Brain pericyte (primary cell): ENCODE data around the gene CCL23.
"Not testable (repeated sequence)": the region's sequence is repeated elsewhere in the genome, so short reads cannot be mapped to it uniquely, and the experiment has no call there.

Experiments
- DNase-seq: peaks from one replicate; pipeline ENCODE4 v3.0.0-alpha.2; 2012; ENCODE audit warnings: low read depth, low spot score

The CCL23 gene

DNA sequence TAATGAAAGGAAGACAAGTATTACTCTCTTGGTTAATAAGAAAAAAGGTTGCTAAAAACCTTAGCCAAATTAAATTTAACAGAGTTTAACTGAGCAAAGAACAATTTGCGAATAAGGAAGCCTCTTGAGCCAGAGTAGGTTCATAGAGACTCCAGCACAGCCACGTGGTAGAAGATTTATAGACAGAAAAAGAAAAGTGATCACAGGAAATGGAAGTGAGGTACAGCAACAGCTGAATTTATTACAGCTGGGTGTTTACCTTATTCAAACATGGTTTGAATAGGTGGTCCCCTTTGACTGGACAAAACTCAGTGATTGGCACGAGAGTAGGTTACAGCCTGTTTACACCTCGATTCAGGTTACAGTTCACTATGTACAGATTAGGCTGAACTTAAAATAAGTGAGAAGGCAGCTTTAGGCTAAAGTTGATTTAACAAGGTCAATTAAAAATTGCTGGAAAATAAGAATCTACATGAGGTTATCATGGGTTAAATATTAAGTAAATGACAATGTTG, 13.1 kb downstream of the CCL23 start:
- no peak for DNase-seq

DNA sequence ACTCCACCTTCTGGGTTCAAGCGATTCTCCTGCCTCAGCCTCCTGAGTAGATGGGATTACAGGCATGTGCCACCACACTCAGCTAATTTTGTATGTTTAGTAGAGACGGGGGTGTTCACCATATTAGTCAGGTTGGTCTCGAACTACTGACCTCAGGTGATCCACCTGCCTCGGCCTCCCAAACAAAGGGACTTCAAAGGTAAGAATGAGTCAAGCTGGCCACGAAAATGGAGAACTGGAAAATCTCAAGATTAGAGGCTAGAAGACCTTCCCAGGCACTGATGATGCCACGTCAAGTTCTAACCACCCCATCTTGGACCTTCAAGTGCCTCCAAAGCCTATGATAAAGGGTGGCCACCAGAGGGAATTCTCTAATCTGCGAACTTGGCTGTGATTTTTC, 15.1 kb downstream of the CCL23 start:
- no peak for DNase-seq

DNA sequence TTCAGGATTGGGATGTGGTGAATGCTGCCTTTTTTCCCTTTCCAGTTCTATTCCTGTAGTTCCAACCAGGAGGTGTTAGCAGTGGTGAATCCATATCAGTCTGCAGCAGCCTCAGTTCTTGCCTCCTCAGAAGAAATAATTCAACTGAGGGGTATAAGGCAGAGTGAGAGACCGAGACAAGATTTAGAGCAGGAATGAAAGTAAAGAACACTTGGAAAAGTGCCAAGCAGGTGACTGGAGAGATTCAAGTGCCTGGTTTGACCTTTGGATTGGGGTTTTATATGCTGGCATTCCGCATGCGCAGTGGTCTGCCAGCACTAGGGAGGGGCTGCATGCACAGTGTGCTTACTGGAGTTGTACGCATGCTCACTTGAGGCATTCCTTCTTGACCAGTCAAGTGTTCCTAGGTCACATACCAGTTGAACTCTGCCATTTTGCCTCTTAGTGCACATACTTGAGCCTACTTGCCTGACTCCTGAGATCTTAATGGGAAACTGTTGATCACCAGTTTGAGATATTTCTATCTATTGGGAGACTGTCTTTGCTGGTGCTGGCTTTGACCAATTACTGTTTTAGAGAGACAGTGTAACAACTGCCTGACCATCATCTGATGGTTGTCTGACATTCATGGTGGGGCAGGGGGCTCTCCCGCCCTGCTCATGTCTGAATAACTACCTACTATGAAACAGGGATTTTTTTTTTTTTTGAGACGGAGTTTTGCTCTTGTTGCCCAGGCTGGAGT, 15.7 kb downstream of the CCL23 start:
- no peak for DNase-seq

DNA sequence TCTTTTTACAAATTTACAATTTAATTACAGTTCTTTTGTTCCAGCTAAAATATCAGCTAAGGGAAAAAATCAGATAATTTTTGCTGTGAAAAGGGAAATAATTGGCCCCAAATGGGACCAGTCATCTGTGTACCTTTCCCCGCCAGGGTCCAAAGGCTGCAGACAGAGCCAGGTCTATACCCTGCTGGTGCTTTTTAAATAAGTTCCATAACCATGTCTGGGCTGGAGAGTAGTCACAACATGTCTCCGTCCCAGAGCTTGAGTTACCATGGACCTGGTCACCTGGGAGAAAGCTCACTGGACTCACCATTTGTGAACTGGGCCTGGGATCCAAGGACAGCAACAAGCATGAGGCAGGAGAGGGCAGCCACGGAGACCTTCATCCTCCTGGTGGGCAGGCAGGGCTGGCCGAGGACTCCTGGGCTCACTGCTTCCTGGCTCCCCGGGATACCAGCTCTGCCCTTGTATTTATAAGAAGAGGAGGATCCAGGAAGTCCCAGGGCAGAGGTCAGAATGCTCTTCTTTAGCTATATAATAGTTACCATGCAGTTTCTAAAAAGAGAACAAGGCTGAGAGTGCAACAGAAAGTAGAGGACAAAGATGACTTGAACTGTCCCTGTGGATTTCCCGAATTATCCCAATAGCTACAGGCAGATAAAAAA, 16.5 kb downstream of the CCL23 start, which contains the start of gene CCL15:
Gene CCL15, minus strand, starts transcription at position 444 of the 662 bp plus-strand sequence. Its CDS starts 61 bp downstream, at position 383.
- no peak for DNase-seq

DNA sequence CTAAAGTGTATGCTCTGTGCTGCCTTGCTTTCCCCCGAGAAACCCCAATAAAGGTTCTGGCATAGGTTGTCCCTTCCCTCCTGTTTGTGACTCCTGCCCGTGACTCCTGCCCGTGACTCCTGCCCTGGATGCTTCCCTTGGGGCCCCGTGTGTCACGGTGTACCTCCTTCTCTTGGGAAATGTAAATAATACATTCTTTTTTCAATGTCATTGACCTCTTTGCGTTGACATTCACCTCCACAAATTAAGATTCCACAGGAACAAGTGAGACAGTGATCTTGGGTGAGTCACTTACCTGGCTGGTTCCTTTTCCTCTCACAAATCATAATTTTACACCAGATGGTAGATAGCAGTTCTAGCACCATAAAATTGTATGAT, 17.1 kb downstream of the CCL23 start:
- no peak for DNase-seq

DNA sequence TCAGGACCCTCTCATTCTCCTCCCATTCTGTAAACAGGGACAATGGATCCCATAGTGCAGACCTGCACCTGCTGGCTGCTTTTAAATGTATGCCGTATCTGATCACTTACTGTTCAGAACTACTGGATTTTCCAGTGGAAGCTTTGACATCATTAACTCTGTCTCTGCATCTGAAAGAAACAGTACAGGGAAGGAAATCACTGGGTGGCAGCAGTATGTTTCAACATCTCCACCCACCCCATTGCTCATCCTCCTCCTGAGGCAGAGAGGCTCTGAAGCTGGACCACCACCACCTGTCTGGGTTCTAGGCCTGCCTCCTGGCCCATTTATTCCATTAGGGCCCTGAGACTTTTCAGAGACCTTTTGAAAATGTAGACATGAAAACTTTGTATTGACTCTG, 19.0 kb downstream of the CCL23 start:
- DNase-seq = no peak

DNA sequence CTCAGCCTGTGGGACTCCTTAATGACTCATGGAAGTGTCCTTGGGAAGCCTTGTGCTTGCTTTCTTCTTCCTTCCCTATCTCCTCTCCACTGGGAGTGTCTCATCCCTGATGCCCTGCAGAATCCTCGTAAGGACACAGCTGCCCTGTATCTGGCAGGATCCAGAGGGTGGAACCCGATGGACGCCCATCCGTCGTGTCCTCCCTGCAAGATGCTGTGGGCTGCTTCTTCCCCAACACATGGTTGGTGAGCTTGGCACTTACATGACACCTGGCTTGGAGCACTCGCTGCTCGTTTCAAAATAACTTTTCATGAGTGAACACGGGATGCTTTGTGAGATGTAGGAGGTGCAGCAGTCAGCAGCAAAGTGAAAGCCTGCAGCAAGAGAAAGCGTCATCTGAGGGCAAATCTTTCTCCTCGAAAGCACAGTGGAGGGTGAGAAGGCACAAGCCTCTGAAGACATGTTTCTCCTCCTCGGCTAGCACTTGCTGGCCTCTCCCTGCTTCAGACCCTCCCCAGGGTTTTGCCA, 19.7 kb downstream of the CCL23 start:
- DNase-seq = no peak

DNA sequence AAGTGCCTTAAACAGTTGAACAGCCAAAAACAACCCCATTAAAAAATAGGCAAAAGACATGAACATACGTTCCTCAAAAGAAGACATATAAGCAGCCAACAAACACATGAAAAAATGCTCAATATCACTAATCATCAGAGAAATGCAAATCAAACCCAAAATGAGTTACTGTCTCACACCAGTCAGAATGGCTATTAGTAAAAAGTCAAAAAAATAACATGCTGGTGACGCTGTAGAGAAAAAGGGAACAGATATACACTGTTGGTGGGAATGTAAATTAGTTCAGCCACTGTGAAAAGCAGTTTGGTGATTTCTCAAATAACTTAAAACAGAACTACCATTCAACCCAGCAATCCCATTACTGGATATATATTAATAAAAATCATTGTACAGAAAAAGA, 22.4 kb downstream of the CCL23 start:
- DNase-seq = not testable (repeated sequence)

DNA sequence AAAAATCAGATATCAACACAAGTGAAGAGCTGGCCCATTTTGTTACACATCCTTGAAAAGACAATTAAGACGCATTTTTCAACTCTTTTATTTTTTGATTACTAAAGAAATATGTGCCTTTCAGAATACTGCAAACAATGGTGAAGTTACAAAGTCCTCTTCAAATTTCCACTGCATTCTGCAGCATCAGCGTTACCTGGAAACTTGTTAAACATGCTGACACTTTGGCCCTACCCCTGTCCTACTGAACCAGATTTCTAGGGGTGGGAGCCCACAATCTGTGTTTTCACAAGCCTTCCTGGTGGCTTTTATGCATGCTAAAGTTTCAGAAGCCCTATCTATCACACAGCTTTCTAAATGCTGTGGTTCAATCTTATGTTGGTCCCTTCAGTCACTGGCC, 26.7 kb downstream of the CCL23 start:
- DNase-seq = no peak

DNA sequence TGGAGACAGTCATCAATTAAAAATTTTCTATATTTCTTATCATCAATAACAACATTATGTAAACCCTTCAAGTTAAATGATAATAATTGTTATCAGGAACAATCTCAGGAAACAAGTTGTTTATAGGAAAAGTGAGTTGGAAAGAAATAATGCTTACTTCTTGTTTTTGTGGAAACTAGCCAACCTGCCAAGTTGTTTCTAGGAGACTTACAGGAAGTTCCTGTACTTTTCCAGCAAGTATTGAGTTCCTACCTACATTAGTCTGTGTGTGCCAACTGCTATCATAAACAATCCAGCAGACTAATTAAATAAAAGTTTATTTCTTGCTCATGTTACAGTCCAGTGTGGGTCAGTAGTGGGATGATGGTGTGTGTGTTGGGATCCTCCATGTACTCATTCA, 29.6 kb downstream of the CCL23 start:
- no peak for DNase-seq

DNA sequence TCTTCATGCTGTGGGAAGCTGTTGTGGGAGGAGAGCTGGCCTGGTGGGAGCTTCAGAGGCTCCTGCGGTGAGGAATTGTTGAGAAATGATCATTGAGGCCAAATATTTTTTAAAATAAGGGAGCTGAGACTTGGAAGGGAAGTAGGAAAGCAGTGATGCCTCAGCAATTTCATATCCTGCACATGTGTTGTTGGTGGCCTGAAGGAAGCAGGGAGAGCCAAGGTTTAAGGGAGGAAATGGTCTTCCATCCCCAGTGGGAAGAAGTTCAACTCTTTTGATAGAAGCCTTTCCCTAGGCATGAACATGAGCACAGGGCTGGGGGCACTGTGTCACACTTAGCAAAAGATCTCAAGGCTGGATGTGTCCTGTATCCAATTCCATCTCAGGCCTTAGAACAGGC, 31.1 kb downstream of the CCL23 start, which contains the start of gene CCL14:
Gene CCL14, minus strand, starts transcription at position 87 of the 400 bp plus-strand sequence. Its CDS starts 80 bp downstream, at position 7.
- DNase-seq = no peak

DNA sequence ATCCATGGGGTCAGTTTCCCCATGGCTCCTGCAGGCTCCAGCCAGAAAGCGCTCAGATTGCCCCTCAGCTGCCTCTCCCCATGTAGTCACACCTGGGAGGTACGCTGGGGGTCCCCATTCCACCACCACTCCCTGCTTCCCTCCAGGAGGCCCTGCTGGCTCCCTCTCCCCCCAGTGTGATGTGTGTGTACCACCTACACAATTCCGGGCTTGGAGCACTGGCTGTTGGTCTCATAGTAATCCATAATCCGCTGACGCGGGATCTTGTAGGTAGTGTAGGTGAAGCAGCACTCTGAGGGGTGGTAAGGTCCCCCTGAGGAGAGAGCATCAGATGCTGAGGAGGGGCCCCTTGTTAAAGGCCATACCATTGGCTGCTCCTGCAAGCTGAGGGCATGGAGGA, 33.6 kb downstream of the CCL23 start:
- DNase-seq = no peak

DNA sequence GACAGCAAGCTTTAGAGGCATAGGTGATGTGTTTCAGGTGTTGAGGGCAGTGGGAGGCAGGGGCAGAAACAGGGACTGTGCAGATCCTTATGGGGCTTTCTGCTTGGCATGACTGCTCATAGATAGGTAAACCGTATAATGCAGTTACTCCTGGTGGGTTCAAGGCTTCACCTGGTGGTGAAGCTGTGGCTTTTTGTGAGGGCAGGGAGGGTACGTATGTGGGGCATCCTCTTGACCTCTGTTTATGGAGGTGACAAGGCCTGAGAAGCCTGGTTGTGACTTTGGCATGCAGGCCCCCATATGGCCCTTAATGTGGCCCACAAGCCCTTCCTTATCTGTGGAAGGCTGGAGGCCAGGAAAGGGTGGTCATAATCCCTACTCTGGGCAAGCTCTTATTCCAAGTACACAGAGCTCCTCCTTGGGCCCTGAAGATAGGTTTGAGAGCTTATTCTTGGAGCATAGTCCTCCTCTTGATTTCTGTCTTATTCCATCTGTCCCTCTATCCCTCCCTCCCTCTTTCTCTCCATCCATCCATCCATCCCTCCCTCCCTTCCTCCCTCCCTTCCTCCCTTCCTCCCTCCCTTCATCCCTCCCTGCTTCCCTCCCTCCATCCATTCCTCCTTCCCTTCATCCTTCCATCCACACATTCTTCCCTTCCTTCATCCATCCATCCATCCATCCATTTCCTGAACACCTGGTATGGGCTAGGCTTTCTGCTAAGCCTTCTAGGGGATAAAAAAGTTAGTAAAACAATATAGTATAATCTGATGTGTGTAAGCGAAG, 35.2 kb downstream of the CCL23 start:
- no peak for DNase-seq

DNA sequence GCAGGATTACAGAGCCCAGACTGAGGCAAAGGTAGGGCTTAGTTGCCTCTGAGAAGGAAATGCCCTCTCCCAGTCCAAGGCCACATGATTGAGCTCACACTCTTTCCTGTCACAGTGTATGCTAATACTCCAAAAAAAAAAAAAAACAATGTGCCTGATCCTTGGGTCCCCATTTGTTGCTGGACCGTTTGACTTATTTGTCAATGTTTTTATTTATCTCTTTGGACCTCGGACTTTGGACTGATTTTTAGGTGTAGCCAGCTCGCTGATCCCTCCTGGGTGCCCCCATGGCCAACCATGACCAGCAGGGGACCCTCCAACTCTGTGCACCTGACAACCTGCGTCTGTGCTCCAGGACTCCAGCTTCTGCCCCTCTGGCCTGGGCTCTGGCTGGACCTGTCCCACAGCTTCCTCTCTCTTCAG, 35.9 kb downstream of the CCL23 start:
- no peak for DNase-seq

DNA sequence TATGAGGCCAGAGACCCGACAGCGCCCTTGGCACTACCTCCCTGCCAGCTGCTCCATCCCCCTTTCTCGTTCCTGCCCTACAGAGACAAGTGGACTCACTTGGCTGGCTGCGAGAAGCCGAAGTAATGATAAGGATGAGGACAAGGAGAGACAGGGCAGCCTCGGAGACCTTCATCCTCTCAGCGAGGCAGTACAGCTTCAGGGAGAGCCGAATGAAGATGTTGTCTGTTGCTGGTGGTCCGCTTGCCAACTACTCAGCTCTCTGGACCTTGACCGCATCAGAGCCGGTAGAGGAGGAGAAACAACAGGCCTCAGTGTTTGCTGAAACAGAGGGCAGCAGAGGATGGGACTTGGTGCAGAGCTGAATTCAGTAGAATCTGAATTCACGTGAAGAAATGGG, 36.5 kb downstream of the CCL23 start, which contains the start of gene CCL16:
Gene CCL16, minus strand, starts transcription at position 252 of the 400 bp plus-strand sequence. Its CDS starts 77 bp downstream, at position 175.
- DNase-seq = no peak

DNA sequence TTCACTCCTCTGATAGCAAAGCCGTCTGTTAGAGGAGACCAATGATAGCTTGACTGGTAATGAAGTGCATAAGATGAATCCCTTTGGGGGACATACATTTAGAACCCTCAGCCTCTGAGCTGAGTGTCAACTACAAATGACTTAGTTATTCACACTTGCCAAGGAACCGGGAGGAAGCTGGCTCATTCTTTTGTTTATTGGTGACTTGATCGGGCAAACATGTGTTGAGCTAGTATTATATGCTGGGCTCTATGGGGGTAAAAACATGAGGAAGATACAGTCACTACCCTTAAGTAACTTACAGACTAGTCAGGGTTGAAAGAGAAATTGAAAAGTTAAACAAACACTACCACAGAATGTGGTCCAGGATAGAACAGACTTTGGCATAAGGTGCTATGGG, 39.4 kb downstream of the CCL23 start:
- no peak for DNase-seq

DNA sequence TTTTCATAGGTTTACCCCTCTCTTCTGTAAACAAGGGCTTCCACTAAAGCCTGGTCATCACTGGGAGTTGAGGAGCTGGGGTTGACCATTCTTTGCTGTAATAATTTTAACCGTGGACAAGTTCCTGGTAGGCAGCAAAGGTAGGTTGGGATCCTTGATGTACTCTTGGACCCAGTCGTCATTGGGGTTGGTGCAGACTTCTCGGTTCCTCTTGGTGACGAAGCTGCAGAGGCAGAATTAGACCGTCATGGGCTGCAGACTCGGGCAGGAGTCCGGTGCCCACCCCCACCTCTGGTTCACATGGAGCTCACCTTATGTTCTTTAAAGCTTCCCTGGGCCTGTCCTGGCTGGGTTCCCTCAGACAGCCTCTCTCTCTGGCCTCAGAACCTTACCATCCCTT, 40.3 kb downstream of the CCL23 start:
- no peak for DNase-seq

DNA sequence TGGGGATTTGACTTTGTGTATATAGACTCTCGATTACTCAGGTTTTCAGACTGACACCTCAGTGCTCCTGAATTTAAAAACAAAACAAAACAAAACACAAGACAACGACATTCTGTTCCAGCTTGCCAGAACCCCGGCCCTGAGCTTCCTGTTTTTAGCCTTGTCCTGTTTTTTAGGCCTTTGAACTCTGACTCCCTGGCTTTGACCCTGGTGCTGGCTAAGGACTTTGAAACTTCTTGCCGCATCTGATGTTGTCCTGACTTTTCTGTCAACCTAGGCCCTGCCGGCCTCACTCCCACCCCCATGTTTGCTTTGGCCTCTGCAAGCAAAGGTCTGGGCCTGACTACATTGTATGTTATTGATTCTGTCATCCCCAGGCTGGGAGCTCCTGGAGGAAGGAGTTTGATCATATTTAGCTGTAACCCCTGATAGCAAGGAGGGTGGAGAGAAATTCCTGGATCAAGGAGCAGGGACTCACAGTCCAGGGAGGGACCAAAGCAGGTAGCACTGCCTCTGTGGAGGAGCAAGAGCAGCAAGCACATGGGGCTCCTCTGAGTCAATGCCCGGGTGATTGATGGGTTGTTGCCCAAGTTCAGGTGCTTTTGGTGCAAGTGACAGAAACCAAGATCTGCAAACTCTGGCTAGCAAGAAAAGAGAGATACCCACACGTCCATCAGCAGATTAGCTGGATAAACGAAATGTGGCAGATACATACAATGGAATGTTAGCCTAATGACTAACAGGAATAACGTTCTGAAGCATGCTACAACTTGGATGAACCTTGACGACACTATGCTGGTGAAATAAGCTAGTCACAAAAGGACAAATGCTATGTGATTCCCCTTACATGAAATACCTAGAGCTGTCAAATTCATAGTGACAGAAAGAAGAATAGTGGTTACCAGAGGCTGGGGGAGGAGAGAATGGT, 44.2 kb downstream of the CCL23 start:
- DNase-seq = no peak

DNA sequence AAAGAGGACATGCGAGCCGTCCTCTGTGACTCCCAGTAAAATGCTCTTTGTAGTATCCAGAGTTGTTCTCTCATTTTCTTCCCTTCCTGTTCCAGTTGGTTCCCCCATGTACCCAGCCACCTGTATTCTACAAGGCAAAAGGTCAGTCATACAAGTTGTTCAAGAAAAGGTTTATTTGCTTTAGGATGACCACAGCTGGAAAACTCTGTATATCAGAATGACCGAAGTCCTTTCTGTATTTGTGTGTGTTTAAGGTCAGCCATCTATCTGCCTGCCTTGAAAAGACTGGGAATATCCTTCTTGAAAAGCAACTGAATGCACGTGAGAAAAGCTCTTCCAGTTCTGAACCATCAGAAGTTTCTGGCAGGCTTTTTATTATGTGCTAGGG, 44.8 kb downstream of the CCL23 start:
- DNase-seq = no peak

DNA sequence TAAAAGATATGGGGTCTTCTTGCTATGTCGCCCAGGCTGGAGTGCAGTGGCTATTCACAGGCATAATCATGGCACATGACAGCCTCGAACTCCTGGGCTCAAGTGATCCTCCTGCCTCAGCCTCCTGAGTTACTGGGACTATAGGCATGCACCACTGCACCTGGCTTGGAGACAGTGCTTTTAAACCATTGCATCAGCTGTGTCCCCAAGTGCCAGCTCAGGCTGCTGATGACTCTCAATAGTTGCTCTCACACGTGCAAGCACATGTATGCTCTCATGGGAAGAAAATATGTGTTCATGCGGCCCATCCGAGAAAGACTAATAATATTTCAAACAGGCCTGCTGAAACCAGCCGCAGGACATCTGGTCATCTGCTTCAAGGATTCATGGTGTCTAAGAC, 45.2 kb downstream of the CCL23 start:
- DNase-seq = no peak

DNA sequence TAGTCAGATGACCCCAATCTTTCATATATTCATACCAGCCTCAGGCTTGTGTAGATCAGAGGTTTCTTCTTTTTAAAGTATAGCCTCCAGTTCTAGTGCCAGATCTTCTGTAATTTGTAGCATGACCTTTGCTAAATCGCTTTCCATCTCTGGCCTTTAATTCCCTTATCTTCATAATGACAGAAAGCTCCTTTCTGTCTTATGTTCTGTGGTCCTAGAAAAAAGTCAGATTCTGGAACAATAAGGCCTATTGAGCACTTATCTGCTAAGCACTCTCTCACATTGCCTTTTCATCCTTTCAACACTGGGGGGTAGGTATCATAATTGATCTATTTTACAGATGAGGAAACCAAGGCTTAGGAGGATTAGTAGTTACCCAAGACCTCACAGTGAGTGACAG, 45.7 kb downstream of the CCL23 start:
- no peak for DNase-seq
